PC-3 (cell line): ENCODE results near the gene ANGPTL1. TPM values are rescaled to one million over a fixed set of nuclear protein-coding genes. Genes with fewer than 3 reads are reported as not detected.

Experiments used
- ATAC-seq: fragments of 200-7000 bp; cut with Tn5 transposase; 2 replicates; pipeline ENCODE4 v1.9.1; 2020; ENCODE audit warnings: mild to moderate bottlenecking, moderate library complexity
- BruUV-seq: library from RNA; stranded (reverse); fragments of 400-500 nt; replicated peaks from 2 replicates; lab custom pipeline; 2021; lab: Mats Ljungman, UMichigan
- CTCF ChIA-PET: fragments of 300-600 bp; sonication (Branson Sonifier 250); formaldehyde crosslinking; loops from one replicate; lab custom pipeline; 2022; ENCODE audit warnings: antibody characterized with exemption; lab: Charles Lee
- POLR2A ChIA-PET: fragments of 300-600 bp; sonication (Branson Sonifier 250); formaldehyde crosslinking; loops from one replicate; lab custom pipeline; 2022; ENCODE audit warnings: antibody characterized with exemption; ENCODE audit not compliant: unreplicated experiment; lab: Charles Lee
- DNase-seq: peaks from one replicate; pipeline ENCODE4 v3.0.0-alpha.2; 2015
- H2AFZ ChIP-seq: fragments of 300-600 bp; sonication (generic); 2 replicates; pipeline ENCODE4 v1.6.0; 2016; ENCODE audit warnings: antibody characterized with exemption, low read length
- H3F3A ChIP-seq: fragments of 300-600 bp; sonication (generic); one replicate; pipeline ENCODE4 v1.6.0; 2017; ENCODE audit warnings: antibody characterized with exemption, low read length, control low read depth, mild to moderate bottlenecking; ENCODE audit not compliant: unreplicated experiment
- H3K27ac ChIP-seq: fragments of 300-600 bp; sonication (generic); 2 replicates; pipeline ENCODE4 v1.5.1; 2016; ENCODE audit warnings: mild to moderate bottlenecking, low read length
- H3K27me3 ChIP-seq: fragments of 300-600 bp; sonication (generic); 2 replicates; pipeline ENCODE4 v1.6.1; 2016; ENCODE audit warnings: low read length, mixed read lengths
- H3K36me3 ChIP-seq: fragments of 300-600 bp; sonication (generic); 2 replicates; pipeline ENCODE4 v1.6.1; 2016; ENCODE audit warnings: low read depth, mixed run types, low read length, mixed read lengths
- H3K4me1 ChIP-seq: fragments of 300-600 bp; sonication (generic); 2 replicates; pipeline ENCODE4 v1.5.1; 2016; ENCODE audit warnings: low read length; ENCODE audit not compliant: insufficient read depth
- H3K4me2 ChIP-seq: fragments of 300-600 bp; sonication (generic); 2 replicates; pipeline ENCODE4 v1.6.0; 2016; ENCODE audit warnings: low read length
- H3K4me3 ChIP-seq: fragments of 300-600 bp; sonication (generic); 2 replicates; pipeline ENCODE4 v1.5.1; 2016; ENCODE audit warnings: mild to moderate bottlenecking, low read length, mixed read lengths
- H3K79me2 ChIP-seq: fragments of 300-600 bp; sonication (generic); 2 replicates; pipeline ENCODE4 v1.6.1; 2017; ENCODE audit warnings: low read length, mixed read lengths
- H3K9ac ChIP-seq: fragments of 300-600 bp; sonication (generic); 2 replicates; pipeline ENCODE4 v1.6.0; 2016; ENCODE audit warnings: mild to moderate bottlenecking, low read length
- H3K9me2 ChIP-seq: fragments of 300-600 bp; sonication (generic); replicated peaks from 2 replicates; pipeline ENCODE4 v1.6.1; 2016; ENCODE audit warnings: mixed run types, low read length, mixed read lengths
- H3K9me3 ChIP-seq: fragments of 300-600 bp; sonication (generic); 2 replicates; pipeline ENCODE4 v1.6.1; 2016; ENCODE audit warnings: low read length, mixed read lengths
- H4K20me1 ChIP-seq: fragments of 300-600 bp; sonication (generic); 2 replicates; pipeline ENCODE4 v1.6.1; 2016; ENCODE audit warnings: low read length, mixed read lengths
- CTCF ChIP-seq: fragments of 300-600 bp; sonication (generic); conservative IDR thresholded peaks from 2 replicates; pipeline ENCODE4 v1.5.1; 2017; ENCODE audit warnings: antibody characterized with exemption, low read depth, mild to moderate bottlenecking, low read length
- EZH2 ChIP-seq: fragments of 300-600 bp; sonication (generic); IDR thresholded peaks from one replicate; pipeline ENCODE4 v1.6.1; 2017; ENCODE audit warnings: antibody characterized with exemption, mild to moderate bottlenecking, low read length; ENCODE audit not compliant: unreplicated experiment
- EZH2phosphoT487 ChIP-seq: fragments of 300-600 bp; sonication (generic); IDR thresholded peaks from 2 replicates; pipeline ENCODE4 v1.6.1; 2018; ENCODE audit warnings: mild to moderate bottlenecking, antibody characterized with exemption, low read length, borderline replicate concordance
- intact Hi-C: fragments of 100-400 bp; cut with micrococcal nuclease; formaldehyde crosslinking; loops from 2 replicates; pipeline ENCODE4 v1.9.0; 2023
- total RNA-seq: library from RNA; depleted of rRNA; stranded (reverse); fragments of >200 nt; gene quantifications from 2 replicates; pipeline ENCODE4 v1.2.3, GENCODE V29; 2014; rRNA removed

ANGPTL1 gene
- total RNA-seq, 1 experiment from 2014 or later: not detected

GRCh38 chr1:178806665-178807300 lies 64.1 kb downstream of the ANGPTL1 start:
- Histone ChIP-seq H3K4me2 (no peak overlapping the region), H3K79me2 (no peaks in the 10 kb centered on the region), H3K9me3 (no peaks in the 10 kb centered on the region), H3K27me3 (no peaks in the 10 kb centered on the region), H3K4me1 (no peaks in the 10 kb centered on the region), H3K36me3 (no peaks in the 10 kb centered on the region; the same call in 1 of the 2 replicates), H3K27ac (no peak overlapping the region), H2AFZ (no peak overlapping the region), H3K9me2 (no peaks in the 10 kb centered on the region), H3F3A (no peaks in the 10 kb centered on the region), H3K4me3 (no peak overlapping the region), H4K20me1 (no peaks in the 10 kb centered on the region), H3K9ac (no peak overlapping the region)
- no peak for ATAC-seq
- TF ChIP-seq CTCF: no peak
- TF ChIP-seq EZH2phosphoT487: no peak
- no peak for TF ChIP-seq EZH2
- BruUV-seq: no TSS peak
- CTCF ChIA-PET: no interaction called here
- no peak for DNase-seq
- POLR2A ChIA-PET: no interaction called here
- intact Hi-C loops: no loop called here

DNA sequence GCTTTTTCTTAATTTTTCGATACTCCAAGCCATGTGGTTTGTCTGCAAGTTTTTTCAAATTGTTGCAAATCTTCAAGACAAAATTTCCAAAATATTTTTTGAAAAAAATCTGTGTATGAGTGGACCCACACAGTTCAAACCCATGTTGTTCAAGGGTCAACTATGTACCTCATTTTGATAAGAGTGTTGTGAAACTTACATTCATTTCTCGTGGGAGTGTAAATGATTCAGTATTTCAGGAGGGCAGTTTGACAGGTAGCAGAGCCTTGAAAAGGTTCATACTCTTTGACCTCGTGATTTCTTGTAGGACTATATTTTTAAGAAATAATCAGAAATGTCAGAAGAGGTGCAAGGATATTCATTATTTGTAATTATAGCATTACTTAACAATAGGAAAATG lies 68.0 kb downstream of the ANGPTL1 start:
- no peak overlapping the region for H3K4me3 ChIP-seq
- no peaks in the 10 kb centered on the region for H3K9me3 ChIP-seq
- H3K9ac ChIP-seq: no peak overlapping the region
- ATAC-seq (no peak), DNase-seq (no peak)
- H3K79me2 ChIP-seq: no peaks in the 10 kb centered on the region
- H3K4me2 ChIP-seq: no peak overlapping the region
- no peaks in the 10 kb centered on the region for H3F3A ChIP-seq
- ChIA-PET POLR2A (no interaction called here), CTCF (no interaction called here)
- no TSS peak for BruUV-seq
- H4K20me1 ChIP-seq: no peaks in the 10 kb centered on the region
- intact Hi-C loops: no loop called here
- no peak overlapping the region for H2AFZ ChIP-seq
- H3K4me1 ChIP-seq: no peaks in the 10 kb centered on the region
- 0 out of 2 replicates have a peak, but pooled peaks cover 4% of the 10 kb centered on the region for H3K36me3 ChIP-seq
- no peak overlapping the region for H3K27ac ChIP-seq
- no peaks in the 10 kb centered on the region for H3K27me3 ChIP-seq
- TF ChIP-seq CTCF (no peak), EZH2 (no peak), EZH2phosphoT487 (no peak)
- H3K9me2 ChIP-seq: no peaks in the 10 kb centered on the region

Other genes starting within 250 kb of the ANGPTL1 start
- gene RALGPS2, start 145.8 kb downstream of the ANGPTL1 start, total RNA-seq: 19.3 and 39.2 TPM in 2 replicates
- gene FAM20B, start 154.8 kb upstream of the ANGPTL1 start, total RNA-seq: 20.1 and 21.1 TPM in 2 replicates
- 70.8 and 95.5 TPM in 2 replicates for gene TOR3A, start 211.0 kb upstream of the ANGPTL1 start, total RNA-seq